Stimulated activated CD4-positive, alpha-beta T cell treated with anti-CD3 and anti-CD28 coated beads, Interleukin-15, amount 100 ng/mL, for 24 hours (primary cell): ENCODE data around the gene ZNF813.
"Not testable (repeated sequence)": the region's sequence is repeated elsewhere in the genome, so short reads cannot be mapped to it uniquely, and the experiment has no call there.

Source experiments
- DNase-seq: peaks from one replicate; pipeline ENCODE4 v3.0.0-alpha.2; 2020

Gene ZNF813

DNA sequence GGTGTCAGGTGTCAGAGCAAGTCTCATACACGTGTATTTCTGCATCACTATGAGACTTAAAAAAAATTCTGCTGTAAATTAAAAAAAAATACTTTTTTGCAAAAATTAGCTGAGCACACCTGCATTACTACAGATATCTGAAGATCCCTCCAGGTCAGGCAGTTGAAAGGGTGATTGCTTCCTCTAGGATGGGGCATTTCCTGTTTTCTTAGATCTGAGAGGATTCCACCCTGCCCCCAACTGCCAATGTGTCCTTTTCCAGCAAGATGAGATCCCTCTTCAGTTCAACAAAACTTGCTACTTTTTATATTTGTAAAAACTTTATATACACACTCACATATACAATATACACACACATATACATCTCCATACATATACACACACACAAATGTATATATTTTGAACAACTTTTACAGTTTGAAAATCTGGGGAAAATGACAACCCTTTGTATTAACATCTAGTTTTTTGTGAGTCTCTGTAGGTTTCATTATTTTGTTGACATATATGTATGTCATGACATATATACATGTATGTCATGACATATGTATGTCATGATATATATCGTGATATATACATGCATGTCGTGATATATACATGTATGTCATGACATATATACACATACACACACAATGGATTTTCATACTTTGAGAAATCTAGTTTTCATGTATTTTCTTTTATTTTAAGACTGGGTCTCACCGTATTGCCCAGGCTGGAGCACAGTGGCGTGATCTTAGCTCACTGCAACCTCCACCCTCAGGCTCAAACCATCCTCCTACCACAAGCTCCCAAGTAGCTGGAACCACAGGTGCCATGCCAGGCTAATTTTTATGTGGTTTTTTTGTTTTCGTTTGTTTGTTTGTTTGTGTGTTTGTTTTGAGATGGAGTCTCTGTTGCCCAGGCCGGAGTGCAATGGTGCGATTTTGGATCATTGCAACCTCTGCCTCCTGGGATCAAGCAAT lies 17.8 kb downstream of the ZNF813 start:
- DNase-seq: no peak

DNA sequence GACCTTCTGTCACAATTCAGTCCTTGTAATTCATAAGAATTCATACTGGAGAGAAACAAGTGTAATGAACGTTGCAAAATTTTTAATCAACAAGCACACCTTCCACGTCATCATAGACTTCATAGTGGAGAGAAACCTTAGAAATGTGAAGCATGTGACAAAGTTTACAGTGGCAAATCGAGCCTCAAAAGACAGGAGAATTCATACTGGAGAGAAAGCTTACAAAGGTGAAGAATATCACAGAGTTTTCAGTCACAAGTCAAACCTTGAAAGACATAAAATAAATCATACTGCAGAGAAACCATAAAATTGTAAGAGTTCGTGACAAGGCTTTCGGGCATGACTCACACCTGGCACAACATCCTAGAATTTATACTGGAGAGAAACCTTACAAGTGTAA lies 24.6 kb downstream of the ZNF813 start:
- no peak for DNase-seq

DNA sequence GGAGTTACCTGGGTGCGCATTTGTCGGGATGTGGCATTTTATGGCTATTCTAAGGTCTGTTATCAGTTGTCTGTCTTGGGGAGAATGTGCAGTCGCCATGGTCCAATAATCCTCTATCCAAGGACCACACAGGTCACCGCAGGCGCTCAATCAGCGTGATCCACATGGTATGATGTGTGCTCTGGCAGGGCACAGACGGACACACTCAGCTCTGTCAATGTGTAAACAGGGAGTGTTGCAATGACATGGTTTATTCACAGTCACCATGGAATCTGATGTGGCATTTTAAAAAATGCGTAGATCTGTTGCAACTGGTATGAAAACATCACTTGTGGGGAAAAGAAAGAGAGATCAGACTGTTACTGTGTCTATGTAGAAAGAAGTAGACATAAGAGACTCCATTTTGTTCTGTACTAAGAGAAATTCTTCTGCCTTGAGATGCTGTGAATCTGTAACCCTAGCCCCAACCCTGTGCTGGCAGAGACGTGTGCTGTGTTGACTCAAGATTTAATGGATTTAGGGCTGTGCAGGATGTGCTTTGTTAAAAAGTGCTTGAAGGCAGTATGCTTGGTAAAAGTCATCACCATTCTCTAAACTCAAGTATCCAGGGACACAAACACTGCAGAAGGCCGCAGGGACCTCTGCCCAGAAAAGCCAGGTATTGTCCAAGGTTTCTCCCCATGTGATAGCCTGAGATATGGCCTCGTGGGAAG lies 29.9 kb downstream of the ZNF813 start:
- DNase-seq: not testable (repeated sequence)

DNA sequence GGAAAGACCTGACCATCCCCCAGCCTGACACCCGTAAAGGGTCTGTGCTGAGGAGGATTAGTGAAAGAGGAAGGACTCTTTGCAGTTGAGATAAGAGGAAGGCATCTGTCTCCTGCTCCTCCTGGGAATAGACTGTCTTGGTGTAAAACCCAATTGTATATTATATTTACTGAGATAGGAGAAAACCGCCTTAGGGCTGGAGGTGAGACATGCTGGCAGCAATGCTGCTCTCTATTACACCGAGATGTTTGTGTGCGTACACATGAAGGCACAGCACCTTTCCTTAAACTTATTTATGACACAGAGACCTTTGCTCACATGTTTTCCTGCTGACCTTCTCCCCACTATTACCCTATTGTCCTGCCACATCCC lies 30.5 kb downstream of the ZNF813 start:
- DNase-seq: not testable (repeated sequence)

DNA sequence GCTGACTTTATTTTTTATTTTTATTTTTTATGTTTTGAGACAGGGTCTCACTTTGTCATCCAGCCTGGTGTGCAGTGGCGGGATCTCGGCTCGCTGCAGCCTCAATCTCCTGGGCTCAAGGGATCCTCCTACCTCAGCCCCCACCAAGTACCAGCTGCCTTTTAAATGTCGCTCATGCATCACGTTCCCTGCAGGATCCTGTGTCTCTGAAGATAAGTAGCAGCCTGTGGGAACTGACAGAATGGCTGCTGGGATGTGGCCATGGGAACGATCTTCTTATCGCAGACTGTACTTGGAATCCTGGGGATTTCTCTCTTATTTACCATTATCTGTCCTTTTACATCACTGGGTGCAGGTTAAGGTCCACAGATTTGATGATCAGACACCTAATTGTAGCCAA lies 35.6 kb downstream of the ZNF813 start:
- DNase-seq: not testable (repeated sequence)

DNA sequence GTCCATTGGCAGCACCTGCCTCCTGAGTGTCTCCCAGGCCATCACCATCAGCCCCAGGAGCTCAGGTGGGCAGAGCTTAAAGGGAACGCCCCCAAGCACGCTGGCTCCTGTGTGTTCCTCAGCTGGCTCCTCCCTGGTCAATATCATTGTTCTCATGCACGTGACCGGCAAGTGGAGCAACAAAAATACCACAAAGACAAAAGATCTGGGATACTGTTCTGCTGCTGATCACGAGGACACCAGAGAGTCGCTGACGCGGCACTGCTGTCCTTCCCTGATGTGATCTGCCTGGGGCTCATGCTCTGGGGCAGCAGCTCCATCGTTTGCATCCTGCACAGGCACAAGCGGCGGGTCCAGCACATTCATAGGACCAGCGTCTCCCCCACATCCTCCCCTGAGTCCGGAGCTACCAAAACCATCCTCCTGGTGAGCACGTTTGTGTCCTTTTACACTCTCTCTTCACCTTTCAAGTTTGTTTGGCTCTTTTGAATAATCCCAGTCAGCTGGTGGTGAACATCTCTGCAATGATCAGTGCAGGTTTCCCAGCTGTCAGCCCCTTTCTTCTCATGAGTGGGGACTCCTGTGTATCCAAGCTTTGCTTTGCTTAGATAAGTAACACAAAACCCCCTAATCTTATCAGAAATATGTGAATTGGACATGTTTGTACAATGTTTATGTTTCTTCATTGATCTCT lies 36.3 kb downstream of the ZNF813 start:
- DNase-seq: not testable (repeated sequence)

DNA sequence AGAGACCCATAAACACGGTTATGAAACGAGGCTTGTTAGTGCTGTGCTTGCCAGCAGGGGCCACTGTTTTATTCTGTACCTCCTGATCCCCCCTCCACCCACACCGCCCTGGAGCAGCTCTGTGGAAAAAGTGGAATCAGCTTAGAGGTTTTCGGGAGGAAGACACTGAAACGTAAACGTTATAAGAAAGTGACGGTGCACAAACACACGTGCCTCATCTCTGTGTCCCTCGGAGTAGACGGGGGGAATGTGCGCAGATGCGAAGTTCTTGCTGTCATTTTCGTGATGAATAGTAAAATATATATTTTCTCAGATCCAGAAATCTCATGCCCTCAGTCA lies 36.8 kb downstream of the ZNF813 start:
- not testable (repeated sequence) for DNase-seq

DNA sequence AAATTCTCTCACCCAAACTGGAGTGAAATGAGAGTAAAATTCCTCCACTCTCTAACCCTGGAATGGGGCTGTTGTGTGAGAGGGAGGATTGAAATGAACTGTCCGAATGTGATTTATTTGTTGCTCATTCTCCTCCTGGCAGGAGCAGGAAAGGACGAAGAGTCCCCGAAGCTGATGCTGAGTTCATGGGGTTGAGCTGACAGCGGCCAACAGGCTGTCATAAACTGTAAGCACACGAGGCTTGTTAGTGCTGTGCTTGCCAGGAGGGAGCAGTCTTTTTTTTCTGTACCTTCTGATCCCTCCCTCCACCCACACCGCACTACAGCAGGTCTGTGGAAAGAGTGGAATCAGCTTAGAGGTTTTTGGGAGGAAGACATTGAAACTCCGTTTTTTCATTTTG lies 37.4 kb downstream of the ZNF813 start:
- DNase-seq: no peak

DNA sequence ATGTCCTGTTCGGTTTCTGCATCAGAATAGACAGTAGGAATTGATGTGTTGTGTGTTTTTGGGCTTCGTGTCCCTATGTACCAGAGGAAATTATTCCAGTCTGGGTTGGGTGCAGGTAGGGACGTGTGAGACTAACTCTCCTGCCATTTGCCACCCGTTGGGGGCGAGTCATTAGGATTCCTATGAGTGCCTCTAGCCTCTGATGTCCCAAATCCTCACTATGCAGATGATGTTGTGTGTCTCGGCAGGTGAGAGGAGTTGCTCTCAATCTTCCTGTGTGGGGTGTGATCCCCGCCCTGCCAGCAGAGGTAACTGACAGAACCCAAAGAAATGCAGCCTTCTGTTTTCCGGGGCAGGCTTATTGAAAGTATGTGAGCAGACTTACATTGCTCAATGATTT lies 39.2 kb downstream of the ZNF813 start:
- no peak for DNase-seq

DNA sequence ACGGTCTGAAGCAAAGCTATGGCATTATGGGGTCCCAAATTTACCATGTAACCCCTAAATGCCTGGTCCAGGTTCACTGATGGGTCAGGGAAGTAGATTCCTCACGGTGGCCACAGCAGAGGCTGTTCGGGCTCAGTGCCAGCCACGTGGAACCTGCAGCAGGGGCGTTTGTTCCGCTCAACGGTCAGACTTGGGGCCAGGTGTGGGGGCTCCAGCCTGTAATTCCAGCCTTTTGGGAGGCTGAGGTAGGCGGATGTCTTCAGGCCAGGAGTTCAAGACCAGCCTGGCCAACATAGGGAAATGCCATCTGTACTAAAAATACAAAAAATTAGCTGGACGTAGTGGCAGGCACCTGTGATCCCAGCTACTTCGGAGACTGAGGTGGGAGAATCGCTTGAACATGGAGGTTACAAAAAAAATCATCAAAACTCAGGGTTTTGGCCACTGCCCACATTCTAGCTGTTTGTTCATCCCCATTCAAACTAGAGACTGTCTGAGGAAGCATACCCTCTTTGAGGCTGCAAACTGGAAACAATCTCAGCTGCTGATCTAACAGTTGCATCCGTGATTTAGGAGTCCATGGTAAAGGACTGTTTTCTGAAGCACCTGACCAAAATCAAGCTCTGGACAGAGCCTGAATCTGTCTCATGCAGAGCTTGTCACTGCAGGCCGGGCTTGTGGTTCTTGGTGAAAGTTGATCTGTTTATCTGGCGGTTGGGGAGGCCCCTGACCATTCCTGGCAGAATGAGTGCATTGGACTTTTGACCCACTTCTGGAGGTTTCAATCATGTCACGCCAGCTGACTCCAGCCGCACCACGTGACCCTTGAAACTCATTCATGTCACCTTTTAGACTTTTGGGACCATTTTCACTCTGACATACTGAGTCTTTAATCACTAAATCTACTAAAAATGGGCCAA lies 40.2 kb downstream of the ZNF813 start:
- DNase-seq: no peak

DNA sequence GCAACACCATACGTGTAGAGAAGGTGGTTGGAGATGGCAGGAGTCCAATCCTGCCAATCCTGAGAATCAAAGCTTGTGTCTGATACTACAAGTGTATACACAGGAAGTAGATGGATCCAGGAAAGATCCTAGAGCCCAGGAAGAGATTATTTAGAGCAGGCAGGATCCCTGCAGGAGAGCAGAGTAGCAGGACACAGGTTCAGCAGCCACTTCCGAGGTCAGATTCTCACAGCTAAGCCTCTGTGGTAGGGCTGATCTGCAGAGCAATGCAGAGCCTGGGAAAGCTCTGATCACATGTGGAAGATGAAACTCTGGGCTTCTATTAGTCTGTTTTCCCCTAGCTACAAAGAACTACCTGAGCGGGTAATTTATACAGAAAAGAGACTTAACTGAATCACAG lies 41.9 kb downstream of the ZNF813 start:
- no peak for DNase-seq

DNA sequence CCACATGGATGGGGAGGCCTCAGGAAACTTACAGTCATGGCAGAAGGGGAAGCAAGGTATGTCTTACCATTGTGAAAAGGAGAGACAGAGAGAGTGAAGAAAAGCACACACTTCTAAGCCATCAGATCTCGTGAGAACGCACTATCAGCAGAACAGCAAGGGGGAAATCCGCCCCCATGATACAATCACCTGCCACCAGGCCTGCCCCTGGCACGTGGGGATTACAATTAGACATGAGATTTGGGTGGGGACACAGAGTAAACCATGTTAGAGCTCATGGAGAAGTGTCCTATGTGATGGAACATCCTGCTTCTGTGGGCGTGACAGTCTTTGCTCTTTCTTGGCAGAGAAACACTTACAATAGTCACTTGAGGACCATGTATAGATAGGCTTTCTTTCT lies 42.3 kb downstream of the ZNF813 start:
- no peak for DNase-seq

DNA sequence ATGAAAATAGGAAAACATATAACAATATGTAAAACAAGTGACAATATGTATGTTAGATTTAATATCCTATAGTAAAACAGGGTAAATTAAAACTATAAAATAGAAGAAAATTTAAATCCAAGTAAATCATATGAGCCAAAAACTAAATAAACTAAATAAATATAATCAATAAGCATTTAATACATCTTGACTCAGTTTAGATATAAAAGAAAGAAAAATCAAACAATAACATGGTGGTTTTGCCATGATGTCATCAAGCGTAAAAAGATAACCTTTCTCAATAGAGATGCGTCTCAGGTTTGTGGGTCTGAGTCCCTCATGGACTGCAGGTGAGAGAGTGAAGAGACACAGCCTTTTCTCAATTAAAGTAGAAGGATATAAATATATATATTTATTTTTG lies 43.8 kb downstream of the ZNF813 start:
- no peak for DNase-seq

DNA sequence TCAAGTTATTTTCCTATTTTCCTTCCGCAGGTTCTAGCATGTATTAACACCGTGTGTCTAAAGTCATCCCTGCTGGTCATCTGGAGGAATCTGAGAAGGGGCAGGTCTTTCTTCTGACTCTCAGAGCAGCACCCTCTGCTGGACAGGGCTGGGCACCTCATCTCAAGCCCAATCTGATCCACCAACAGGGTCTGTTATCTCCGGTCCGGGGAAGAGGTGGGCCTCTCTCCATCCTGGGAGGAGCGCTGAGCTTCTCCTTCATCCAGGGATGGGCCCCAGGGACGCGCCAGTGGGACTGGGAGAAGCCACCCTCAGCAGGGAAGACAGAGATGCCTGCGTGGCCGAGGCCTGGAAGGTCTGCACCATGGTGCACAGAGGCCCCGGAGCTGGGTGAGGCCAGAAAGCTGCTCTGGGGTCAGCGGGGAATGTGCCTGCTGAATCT lies 44.4 kb downstream of the ZNF813 start:
- DNase-seq: peak; percentile 61

DNA sequence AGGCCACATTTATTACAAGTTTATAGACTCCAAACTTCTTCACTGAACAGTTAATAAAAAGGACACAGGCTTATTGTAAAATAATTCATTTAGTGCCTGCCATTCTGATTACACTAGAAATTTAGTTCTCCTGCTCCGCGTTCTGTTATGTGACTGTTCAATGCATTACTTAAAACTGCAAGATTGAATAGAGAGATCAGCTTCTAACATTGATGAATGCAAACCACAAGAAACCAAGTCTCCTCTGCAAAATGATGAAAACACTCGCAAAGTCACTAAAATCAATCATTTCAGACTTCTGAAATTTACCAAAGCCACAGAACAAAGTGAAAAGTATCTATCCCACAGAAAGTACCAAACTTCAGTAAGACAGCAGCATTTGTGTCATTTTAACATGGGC lies 47.5 kb downstream of the ZNF813 start:
- DNase-seq: not testable (repeated sequence)

DNA sequence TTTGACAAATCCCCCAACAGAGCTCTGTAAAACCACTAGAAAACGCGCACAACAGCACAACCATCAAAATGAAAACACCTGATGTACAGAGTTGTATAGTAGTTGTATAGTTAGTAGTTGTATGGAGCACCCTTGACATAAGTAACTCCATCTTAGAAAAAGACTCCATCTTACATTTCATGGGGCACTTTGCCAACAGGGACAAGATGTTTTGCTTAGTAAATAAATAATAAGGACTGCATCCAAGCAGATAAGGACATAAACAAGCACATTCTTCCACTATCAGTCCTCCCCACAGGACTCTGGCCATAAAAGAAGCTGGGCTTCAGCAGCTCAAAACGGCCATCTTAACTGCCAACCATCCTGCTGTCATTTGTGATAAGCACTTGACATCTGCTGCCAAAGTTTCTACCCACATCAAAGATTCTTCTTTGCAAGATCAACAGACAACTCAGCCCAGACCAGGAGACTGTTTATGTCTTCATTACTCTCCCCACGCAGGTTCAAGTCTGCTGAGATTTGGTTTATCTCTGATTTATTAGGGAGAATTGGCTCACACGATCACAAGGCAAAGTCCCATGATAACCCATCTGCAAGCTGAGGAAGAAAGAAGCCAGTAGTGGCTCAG lies 49.7 kb downstream of the ZNF813 start:
- no peak for DNase-seq

DNA sequence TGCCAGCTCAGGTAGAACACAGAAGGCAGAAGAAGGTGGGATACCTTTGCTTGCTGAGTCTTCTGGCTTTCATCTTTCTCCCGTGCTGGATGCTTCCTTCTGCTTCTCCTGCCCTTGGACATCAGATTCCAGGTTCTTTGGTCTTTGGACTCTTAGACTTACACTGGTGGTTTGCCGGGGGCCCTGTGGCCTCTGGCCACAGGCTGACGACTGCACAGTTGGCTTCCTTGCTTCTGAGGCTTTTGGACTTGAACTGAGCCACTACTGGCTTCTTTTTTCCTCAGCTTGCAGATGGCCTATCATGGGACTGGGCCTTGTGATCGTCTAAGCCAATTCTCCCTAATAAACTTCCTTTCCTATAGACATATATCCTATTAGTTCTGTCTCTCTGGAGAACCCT lies 50.6 kb downstream of the ZNF813 start:
- DNase-seq: no peak

DNA sequence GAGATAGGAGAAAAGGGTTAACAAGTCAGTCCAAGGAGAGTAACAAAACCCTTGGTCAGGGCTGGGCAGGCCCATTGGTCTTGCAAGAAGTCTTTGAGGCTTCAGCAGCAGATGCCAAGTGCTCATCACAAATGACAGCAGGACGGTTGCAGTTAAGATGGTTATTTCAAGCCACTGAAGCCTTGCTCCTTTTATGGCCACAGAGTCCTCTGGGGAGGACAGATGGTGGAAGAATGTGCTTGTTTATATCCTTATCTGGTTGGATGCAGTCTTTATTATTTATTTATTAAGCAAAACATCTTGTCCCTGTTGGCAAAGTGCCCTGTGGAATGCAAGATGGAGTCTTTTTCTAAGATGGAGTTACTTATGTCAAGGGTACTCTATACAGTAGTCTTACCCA lies 51.2 kb downstream of the ZNF813 start:
- no peak for DNase-seq

DNA sequence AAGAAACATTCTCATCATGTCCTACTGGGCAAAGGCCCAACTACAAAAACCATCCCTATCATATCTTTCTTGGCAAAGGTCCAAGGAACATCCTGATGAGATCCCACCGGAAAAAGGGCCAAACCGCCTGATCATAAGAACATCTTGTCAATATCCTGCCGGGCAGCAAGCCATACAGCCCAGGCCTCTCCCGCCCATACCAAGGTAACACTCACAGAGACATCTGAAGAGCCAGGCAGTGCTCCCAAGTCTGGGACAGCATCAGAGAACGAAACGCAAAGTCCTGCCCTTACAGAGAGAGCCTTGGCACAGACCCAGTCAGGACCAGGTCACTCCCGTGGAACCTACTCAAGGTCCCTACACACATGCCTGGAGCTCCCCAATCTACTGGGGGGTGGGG lies 51.9 kb downstream of the ZNF813 start:
- no peak for DNase-seq

DNA sequence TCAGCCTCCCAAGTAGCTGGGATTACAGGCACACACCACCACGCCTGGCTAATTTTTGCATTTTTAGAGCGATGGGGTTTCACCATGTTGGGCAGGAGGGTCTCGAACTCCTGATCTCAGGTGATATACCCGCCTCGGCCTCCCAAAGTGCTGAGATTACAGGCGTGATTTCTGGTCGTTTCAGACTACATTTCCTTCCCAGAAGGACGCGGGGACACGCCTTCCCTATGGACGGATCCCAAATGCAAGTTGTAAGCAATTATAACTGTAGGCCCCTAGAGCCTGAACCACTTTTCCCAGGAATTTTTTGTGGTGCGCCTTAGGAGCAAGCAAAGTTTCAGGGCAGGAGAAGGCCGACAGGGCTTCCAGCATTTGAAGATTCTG lies 52.6 kb downstream of the ZNF813 start:
- DNase-seq: no peak

DNA sequence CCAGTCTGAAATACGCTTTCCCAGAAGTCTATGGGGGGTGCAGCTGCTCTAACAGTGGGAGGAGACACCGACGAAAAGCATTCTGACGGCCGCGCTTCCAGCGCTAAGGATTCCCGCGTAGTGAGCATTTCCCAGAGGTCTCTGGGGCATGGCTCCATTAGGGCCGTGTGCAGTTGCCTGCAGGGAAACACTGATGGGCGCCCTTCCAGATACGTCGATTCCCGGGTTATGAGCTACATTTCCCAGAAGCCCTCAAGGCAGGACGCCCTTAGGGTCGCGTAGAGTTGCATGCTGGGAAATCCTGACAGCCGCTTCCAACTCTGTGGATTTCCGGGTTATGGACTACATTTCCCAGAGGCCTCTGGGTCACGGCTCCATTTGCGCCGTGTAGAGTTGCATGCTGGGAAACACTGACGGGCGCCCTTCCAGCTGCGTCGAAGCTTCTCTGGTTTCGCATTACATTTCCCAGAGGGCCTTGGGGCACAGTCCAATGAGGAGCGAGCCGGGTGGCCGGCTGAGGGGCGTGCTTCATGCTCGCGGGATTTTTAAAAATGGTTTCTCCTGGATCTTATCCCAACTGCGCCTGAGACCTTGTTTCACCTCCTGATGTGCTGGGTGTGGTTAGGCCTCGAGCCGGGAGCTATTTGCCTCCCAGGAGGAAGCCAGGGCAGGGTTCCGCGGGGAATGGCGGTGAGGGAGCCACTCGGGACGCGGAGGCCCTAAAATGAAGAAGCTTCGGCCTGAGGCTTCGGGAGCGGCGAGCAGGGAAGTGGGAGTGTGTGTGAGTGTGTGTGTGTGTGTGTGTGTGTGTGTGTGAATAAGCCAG lies 53.2 kb downstream of the ZNF813 start:
- DNase-seq: peak; percentile 88
